GM18499 (cell line): ENCODE results near the gene EFEMP2.
"Not testable (repeated sequence)": the region's sequence is repeated elsewhere in the genome, so short reads cannot be mapped to it uniquely, and the experiment has no call there.

ENCODE experiments used
- ATAC-seq: cut with Tn5 transposase; IDR thresholded peaks from one replicate; pipeline ENCODE4 v1.9.1; 2021; ENCODE audit warnings: moderate number of reproducible peaks; ENCODE audit not compliant: insufficient read depth, unreplicated experiment

The EFEMP2 gene

GRCh38 chr11:65833297-65834030 lies 39.1 kb downstream of the EFEMP2 start, which contains the start of gene SNX32:
Gene SNX32, plus strand, starts transcription at chr11:65833963. Its CDS starts 103 bp downstream, at chr11:65834066.
- no peak for ATAC-seq

- not testable (repeated sequence) for ATAC-seq
These were observed 40.4 kb downstream of the EFEMP2 start for GRCh38 chr11:65832231-65832630.

GRCh38 chr11:65829459-65829858 lies 43.1 kb downstream of the EFEMP2 start:
- ATAC-seq = no peak

GRCh38 chr11:65826984-65827735 lies 45.4 kb downstream of the EFEMP2 start:
- ATAC-seq = no peak

GRCh38 chr11:65822776-65823528 lies 49.6 kb downstream of the EFEMP2 start:
- ATAC-seq = no peak

GRCh38 chr11:65821107-65821506 lies 51.5 kb downstream of the EFEMP2 start:
- no peak for ATAC-seq

- peak; percentile 62 for ATAC-seq
These were observed 54.5 kb downstream of the EFEMP2 start for GRCh38 chr11:65817835-65818680.

GRCh38 chr11:65817312-65817834 lies 55.2 kb downstream of the EFEMP2 start:
- ATAC-seq = no peak

GRCh38 chr11:65816696-65817095 lies 55.9 kb downstream of the EFEMP2 start:
- ATAC-seq = no peak
